OCI-LY7 (cell line): ENCODE measurements around the gene PPP2R2B. TPM values are rescaled to one million over a fixed set of nuclear protein-coding genes. Genes with fewer than 3 reads are reported as not detected.
"Not testable (repeated sequence)": the region's sequence is repeated elsewhere in the genome, so short reads cannot be mapped to it uniquely, and the experiment has no call there.

Experiments used
- BruUV-seq: library from RNA; stranded (reverse); fragments of 400-500 nt; replicated peaks from 2 replicates; lab custom pipeline; 2021; lab: Mats Ljungman, UMichigan
- CTCF ChIA-PET: fragments of 300-600 bp; sonication (Branson Sonifier 250); formaldehyde crosslinking; loops from one replicate; lab custom pipeline; 2022; ENCODE audit warnings: antibody characterized with exemption; ENCODE audit not compliant: unreplicated experiment; lab: Charles Lee
- POLR2A ChIA-PET: fragments of 300-600 bp; sonication (Branson Sonifier 250); formaldehyde crosslinking; loops from one replicate; lab custom pipeline; 2022; ENCODE audit warnings: antibody characterized with exemption; lab: Charles Lee
- DNase-seq: peaks from one replicate; pipeline ENCODE4 v3.0.0-alpha.2; 2015; ENCODE audit warnings: low spot score
- H2AFZ ChIP-seq: fragments of 200-600 bp; sonication (generic), shearing (Covaris generic); 2 replicates; pipeline ENCODE4 v1.6.1; 2014; ENCODE audit warnings: mild to moderate bottlenecking, antibody characterized with exemption, low read length, moderate library complexity
- H3K27ac ChIP-seq: fragments of 200-600 bp; sonication (generic); 2 replicates; pipeline ENCODE4 v1.5.1; 2014; ENCODE audit warnings: mixed run types, low read depth, mild to moderate bottlenecking, moderate library complexity, low read length, inconsistent platforms; ENCODE audit not compliant: poor library complexity, severe bottlenecking
- H3K36me3 ChIP-seq: fragments of 200-600 bp; sonication (generic); 2 replicates; pipeline ENCODE4 v1.6.1; 2014; ENCODE audit warnings: mild to moderate bottlenecking, antibody characterized with exemption, low read length, moderate library complexity, mixed read lengths; ENCODE audit not compliant: insufficient read depth
- H3K4me1 ChIP-seq: fragments of 200-600 bp; sonication (generic); 2 replicates; pipeline ENCODE4 v1.5.1; 2014; ENCODE audit warnings: mild to moderate bottlenecking, low read length; ENCODE audit not compliant: insufficient read depth, poor library complexity, severe bottlenecking
- H3K4me2 ChIP-seq: fragments of 200-600 bp; sonication (generic); 2 replicates; pipeline ENCODE4 v1.6.1; 2014; ENCODE audit warnings: mild to moderate bottlenecking, low read length
- H3K4me3 ChIP-seq: fragments of 200-600 bp; sonication (generic); 2 replicates; pipeline ENCODE4 v1.5.1; 2014; ENCODE audit warnings: mild to moderate bottlenecking, low read depth, low read length; ENCODE audit not compliant: poor library complexity, severe bottlenecking
- H3K79me2 ChIP-seq: fragments of 200-600 bp; sonication (generic); 2 replicates; pipeline ENCODE4 v1.6.1; 2016; ENCODE audit warnings: low read depth, mild to moderate bottlenecking, low read length, moderate library complexity, mixed read lengths; ENCODE audit not compliant: insufficient read depth
- H3K9me2 ChIP-seq: fragments of 200-600 bp; sonication (generic); 2 replicates; pipeline ENCODE4 v1.6.1; 2016; ENCODE audit warnings: mild to moderate bottlenecking, low read length, mixed read lengths; ENCODE audit not compliant: insufficient read depth
- H3K9me3 ChIP-seq: fragments of 200-600 bp; sonication (generic); 2 replicates; pipeline ENCODE4 v1.6.1; 2014; ENCODE audit warnings: mild to moderate bottlenecking, mixed run types, low read length, mixed read lengths
- H4K20me1 ChIP-seq: fragments of 200-600 bp; sonication (generic); 2 replicates; pipeline ENCODE4 v1.6.1; 2014; ENCODE audit warnings: mild to moderate bottlenecking, antibody characterized with exemption, low read length, moderate library complexity, mixed read lengths; ENCODE audit not compliant: insufficient read depth
- EZH2phosphoT487 ChIP-seq: fragments of 200-600 bp; sonication (generic); IDR thresholded peaks from 2 replicates; pipeline ENCODE4 v1.6.1; 2018; ENCODE audit warnings: low read depth, borderline replicate concordance, mild to moderate bottlenecking, mixed run types, antibody characterized with exemption, low read length, moderate library complexity, mixed read lengths
- intact Hi-C: fragments of 100-400 bp; cut with micrococcal nuclease; formaldehyde crosslinking; loops from one replicate; pipeline ENCODE4 v1.10.0; 2022; ENCODE audit not compliant: unreplicated experiment
- total RNA-seq, 2 experiments: library from RNA; depleted of rRNA in 1 of 2; stranded (reverse); fragments of >200 nt in 1 of 2; shearing (Covaris generic) in 1 of 2; gene quantifications; 2 replicates each; pipeline ENCODE4 v1.2.3, GENCODE V29; 2014 to 2022
- TF ChIP-seq, protein P1 (sequence below): fragments of 200-600 bp; sonication (generic); conservative IDR thresholded peaks from 2 replicates; pipeline ENCODE4 v1.5.1; 2014; ENCODE audit warnings: mild to moderate bottlenecking, antibody characterized with exemption, low read length, moderate library complexity, mixed read lengths

Gene PPP2R2B
- total RNA-seq, 2 experiments from 2014 or later: not detected

DNA sequence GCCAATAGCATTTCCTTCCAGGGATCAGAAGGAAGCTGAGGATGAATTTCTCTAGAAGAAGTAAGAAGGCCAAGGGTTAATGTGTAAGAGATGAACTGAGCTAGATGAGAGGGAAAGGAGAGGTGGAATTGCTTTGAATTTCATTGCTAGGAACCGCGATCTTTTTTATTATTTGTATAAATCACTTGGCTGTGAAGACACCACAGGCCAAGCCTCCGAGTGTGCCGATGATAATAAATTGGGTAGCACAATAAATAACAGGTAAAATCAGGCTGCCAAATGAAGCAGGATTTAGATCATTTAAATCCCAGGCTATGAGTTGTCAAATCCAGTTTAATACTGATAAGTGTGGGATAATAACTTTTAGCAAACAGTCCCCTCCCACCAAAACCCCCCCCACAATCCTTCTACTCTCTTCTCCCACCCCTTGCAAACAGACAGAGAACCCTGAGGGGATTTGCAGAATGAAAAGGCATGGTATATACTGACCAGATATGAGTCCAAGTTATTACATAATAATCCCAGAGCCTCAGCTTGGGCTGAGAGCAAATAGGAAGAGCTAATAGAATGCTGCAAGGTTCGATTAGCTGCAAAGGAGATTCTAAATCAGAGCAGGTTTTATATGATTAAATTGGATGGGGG lies 143.5 kb downstream of the PPP2R2B start:
- no TSS peak for BruUV-seq
- intact Hi-C loops: no loop called here
- H3K27ac ChIP-seq: no peak overlapping the region
- no peaks in the 10 kb centered on the region for H4K20me1 ChIP-seq
- POLR2A ChIA-PET: no interaction called here
- no peaks in the 10 kb centered on the region for H3K36me3 ChIP-seq
- no peak for DNase-seq
- H3K4me1 ChIP-seq: no peaks in the 10 kb centered on the region
- CTCF ChIA-PET: no interaction called here
- H3K9me2 ChIP-seq: no peaks in the 10 kb centered on the region
- H3K4me3 ChIP-seq: no peak overlapping the region
- H3K9me3 ChIP-seq: no peaks in the 10 kb centered on the region
- H3K4me2 ChIP-seq: no peak overlapping the region
- no peak overlapping the region for H2AFZ ChIP-seq
- TF ChIP-seq EZH2phosphoT487: no peak
- TF ChIP-seq, protein P1, sequence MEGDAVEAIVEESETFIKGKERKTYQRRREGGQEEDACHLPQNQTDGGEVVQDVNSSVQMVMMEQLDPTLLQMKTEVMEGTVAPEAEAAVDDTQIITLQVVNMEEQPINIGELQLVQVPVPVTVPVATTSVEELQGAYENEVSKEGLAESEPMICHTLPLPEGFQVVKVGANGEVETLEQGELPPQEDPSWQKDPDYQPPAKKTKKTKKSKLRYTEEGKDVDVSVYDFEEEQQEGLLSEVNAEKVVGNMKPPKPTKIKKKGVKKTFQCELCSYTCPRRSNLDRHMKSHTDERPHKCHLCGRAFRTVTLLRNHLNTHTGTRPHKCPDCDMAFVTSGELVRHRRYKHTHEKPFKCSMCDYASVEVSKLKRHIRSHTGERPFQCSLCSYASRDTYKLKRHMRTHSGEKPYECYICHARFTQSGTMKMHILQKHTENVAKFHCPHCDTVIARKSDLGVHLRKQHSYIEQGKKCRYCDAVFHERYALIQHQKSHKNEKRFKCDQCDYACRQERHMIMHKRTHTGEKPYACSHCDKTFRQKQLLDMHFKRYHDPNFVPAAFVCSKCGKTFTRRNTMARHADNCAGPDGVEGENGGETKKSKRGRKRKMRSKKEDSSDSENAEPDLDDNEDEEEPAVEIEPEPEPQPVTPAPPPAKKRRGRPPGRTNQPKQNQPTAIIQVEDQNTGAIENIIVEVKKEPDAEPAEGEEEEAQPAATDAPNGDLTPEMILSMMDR: no peak
- H3K79me2 ChIP-seq: no peaks in the 10 kb centered on the region

- intact Hi-C loops: no loop called here
- TF ChIP-seq, protein P1: no peak
- no peak for TF ChIP-seq EZH2phosphoT487
- CTCF ChIA-PET: no interaction called here
- no peaks in the 10 kb centered on the region for H3K79me2 ChIP-seq
- no peaks in the 10 kb centered on the region for H3K9me3 ChIP-seq
- H3K4me1 ChIP-seq: no peaks in the 10 kb centered on the region
- no peaks in the 10 kb centered on the region for H4K20me1 ChIP-seq
- no TSS peak for BruUV-seq
- no peaks in the 10 kb centered on the region for H3K9me2 ChIP-seq
- H3K36me3 ChIP-seq: no peaks in the 10 kb centered on the region
- H3K27ac ChIP-seq: no peak overlapping the region
- H3K4me3 ChIP-seq: no peak overlapping the region
- POLR2A ChIA-PET: no interaction called here
- DNase-seq: no peak
- no peak overlapping the region for H3K4me2 ChIP-seq
- no peak overlapping the region for H2AFZ ChIP-seq
Measured at GRCh38 chr5:146732962-146733361, 145.6 kb downstream of the PPP2R2B start.

DNA sequence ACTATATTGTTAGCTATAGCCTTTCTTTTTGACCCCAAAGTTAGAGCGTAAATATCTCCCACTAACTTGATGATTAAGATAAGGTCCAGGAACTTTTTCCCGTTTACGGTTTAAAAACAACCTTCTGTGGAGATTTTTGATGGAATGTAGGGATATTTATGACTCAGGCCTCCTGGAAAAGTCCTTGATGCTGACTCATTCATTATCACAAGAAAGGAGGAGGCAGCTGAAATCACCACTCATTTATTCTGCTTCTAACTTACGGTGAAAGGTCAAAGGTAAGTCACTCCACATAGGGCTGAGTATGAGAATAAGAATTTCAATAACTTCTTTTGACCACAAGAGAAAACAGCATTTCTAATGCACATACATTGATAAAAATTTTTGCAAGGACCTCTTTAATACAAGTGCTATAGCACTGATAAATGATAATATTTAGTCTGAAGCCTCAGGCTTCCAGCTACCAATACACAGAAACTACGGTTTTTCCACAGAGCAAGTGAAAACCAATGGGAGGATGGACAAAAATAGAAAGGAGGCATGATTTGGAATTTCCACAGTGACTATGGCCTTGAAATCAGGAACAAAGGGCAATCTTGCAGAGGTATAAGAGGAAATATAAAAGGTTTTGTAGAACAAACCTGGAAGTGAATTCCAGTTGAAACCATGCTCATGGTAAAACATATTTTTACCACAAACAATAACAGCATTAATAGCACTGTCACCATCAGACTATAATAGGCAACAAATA lies 146.5 kb downstream of the PPP2R2B start:
- H2AFZ ChIP-seq: no peak overlapping the region
- BruUV-seq: no TSS peak
- H3K9me2 ChIP-seq: no peaks in the 10 kb centered on the region
- intact Hi-C loops: no loop called here
- H3K36me3 ChIP-seq: no peaks in the 10 kb centered on the region
- no peak for TF ChIP-seq EZH2phosphoT487
- TF ChIP-seq, protein P1: no peak
- no peak overlapping the region for H3K27ac ChIP-seq
- no peaks in the 10 kb centered on the region for H3K4me1 ChIP-seq
- no peaks in the 10 kb centered on the region for H4K20me1 ChIP-seq
- POLR2A ChIA-PET: interaction anchor here (0.6 kb wide), 1 partner anchor 516 kb away, joined by 4 read pairs; no protein-coding TSS in a partner anchor
- H3K4me3 ChIP-seq: no peak overlapping the region
- H3K79me2 ChIP-seq: no peaks in the 10 kb centered on the region
- DNase-seq: no peak
- CTCF ChIA-PET: no interaction called here
- H3K4me2 ChIP-seq: no peak overlapping the region
- H3K9me3 ChIP-seq: no peaks in the 10 kb centered on the region

DNA sequence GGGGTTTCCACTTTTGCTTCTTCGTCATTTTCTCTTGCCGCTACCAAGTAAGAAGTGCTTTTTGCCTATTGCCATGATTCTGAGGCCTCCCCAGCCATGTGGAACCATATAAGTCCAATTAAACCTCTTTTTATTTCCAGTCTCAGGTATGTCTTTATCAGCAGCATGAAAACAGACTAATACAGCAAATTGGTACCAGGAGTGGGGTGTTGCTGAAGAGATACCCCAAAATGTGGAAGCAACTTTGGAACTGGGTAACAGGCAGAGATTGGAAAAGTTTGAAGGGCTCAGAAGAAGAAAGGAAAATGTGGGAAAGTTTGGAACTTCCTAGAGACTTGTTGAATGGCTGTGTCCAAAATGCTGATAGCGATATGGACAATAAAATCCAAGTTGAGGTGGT lies 149.8 kb downstream of the PPP2R2B start:
- H2AFZ ChIP-seq, H3K9me3 ChIP-seq, POLR2A ChIA-PET, H3K4me3 ChIP-seq, H3K79me2 ChIP-seq, H3K9me2 ChIP-seq, H3K4me2 ChIP-seq, H3K27ac ChIP-seq, H3K36me3 ChIP-seq, BruUV-seq, DNase-seq, H4K20me1 ChIP-seq, intact Hi-C loops, H3K4me1 ChIP-seq, CTCF ChIA-PET: not testable (repeated sequence)
